ENCODE data around the gene SLC12A3.

SLC12A3 gene

GRCh38 chr16:56889206-56889605 is 24.2 kb downstream of the SLC12A3 start:
- Histone ChIP-seq H3K27me3 (replicated peaks; ENCODE audit: control insufficient read depth, insufficient read depth, low read length) (no peaks in the 10 kb centered on the region), H3K36me3 (ENCODE audit: control insufficient read depth, insufficient read depth, low read length) (no peaks in the 10 kb centered on the region), H3K4me3 (replicated peaks; ENCODE audit: low read depth, low read length) (no peak overlapping the region)
- TF ChIP-seq CTCF (IDR thresholded peaks at IDR 0.05; ENCODE audit: insufficient read depth, low read length, poor library complexity, severe bottlenecking): no peak
- DNase-seq (ENCODE audit: extremely low read depth, insufficient read length): peak; percentile 40

- H3K36me3 ChIP-seq (ENCODE audit: control insufficient read depth, insufficient read depth, low read length): no peaks in the 10 kb centered on the region
- DNase-seq (ENCODE audit: extremely low read depth, insufficient read length): no peak
- 0 out of 2 replicates have a peak, but pooled peaks cover 2% of the 10 kb centered on the region for H3K27me3 ChIP-seq (replicated peaks; ENCODE audit: control insufficient read depth, insufficient read depth, low read length)
- no peak for TF ChIP-seq CTCF (IDR thresholded peaks at IDR 0.05; ENCODE audit: insufficient read depth, low read length, poor library complexity, severe bottlenecking)
- no peak overlapping the region for H3K4me3 ChIP-seq (replicated peaks; ENCODE audit: low read depth, low read length)
Measured at GRCh38 chr16:56891685-56892084, 26.7 kb downstream of the SLC12A3 start.

GRCh38 chr16:56892705-56893104 is 27.7 kb downstream of the SLC12A3 start:
- 0 out of 2 replicates have a peak, but pooled peaks cover 2% of the 10 kb centered on the region for H3K27me3 ChIP-seq (replicated peaks; ENCODE audit: control insufficient read depth, insufficient read depth, low read length)
- no peaks in the 10 kb centered on the region for H3K36me3 ChIP-seq (ENCODE audit: control insufficient read depth, insufficient read depth, low read length)
- no peak overlapping the region for H3K4me3 ChIP-seq (replicated peaks; ENCODE audit: low read depth, low read length)
- DNase-seq (ENCODE audit: extremely low read depth, insufficient read length): no peak
- TF ChIP-seq CTCF (IDR thresholded peaks at IDR 0.05; ENCODE audit: insufficient read depth, low read length, poor library complexity, severe bottlenecking): no peak

GRCh38 chr16:56894331-56894917 is 29.4 kb downstream of the SLC12A3 start:
- H3K27me3 ChIP-seq (replicated peaks; ENCODE audit: control insufficient read depth, insufficient read depth, low read length): 0 out of 2 replicates have a peak, but pooled peaks cover 2% of the 10 kb centered on the region
- H3K4me3 ChIP-seq (replicated peaks; ENCODE audit: low read depth, low read length): no peak overlapping the region
- no peaks in the 10 kb centered on the region for H3K36me3 ChIP-seq (ENCODE audit: control insufficient read depth, insufficient read depth, low read length)
- TF ChIP-seq CTCF (IDR thresholded peaks at IDR 0.05; ENCODE audit: insufficient read depth, low read length, poor library complexity, severe bottlenecking): no peak
- no peak for DNase-seq (ENCODE audit: extremely low read depth, insufficient read length)

- no peak for TF ChIP-seq CTCF (IDR thresholded peaks at IDR 0.05; ENCODE audit: insufficient read depth, low read length, poor library complexity, severe bottlenecking)
- Histone ChIP-seq H3K27me3 (replicated peaks; ENCODE audit: control insufficient read depth, insufficient read depth, low read length) (peaks cover 2% of the 10 kb centered on the region; the same call in 1 of the 2 replicates), H3K4me3 (replicated peaks; ENCODE audit: low read depth, low read length) (no peak overlapping the region), H3K36me3 (ENCODE audit: control insufficient read depth, insufficient read depth, low read length) (no peaks in the 10 kb centered on the region)
- no peak for DNase-seq (ENCODE audit: extremely low read depth, insufficient read length)
Measured at GRCh38 chr16:56895813-56896212, 30.8 kb downstream of the SLC12A3 start.

- Histone ChIP-seq H3K4me3 (replicated peaks; ENCODE audit: low read depth, low read length) (no peak overlapping the region), H3K36me3 (ENCODE audit: control insufficient read depth, insufficient read depth, low read length) (no peaks in the 10 kb centered on the region), H3K27me3 (replicated peaks; ENCODE audit: control insufficient read depth, insufficient read depth, low read length) (peaks cover 2% of the 10 kb centered on the region; the same call in 1 of the 2 replicates)
- DNase-seq (ENCODE audit: extremely low read depth, insufficient read length): no peak
- no peak for TF ChIP-seq CTCF (IDR thresholded peaks at IDR 0.05; ENCODE audit: insufficient read depth, low read length, poor library complexity, severe bottlenecking)
Measured at GRCh38 chr16:56896244-56896643, 31.2 kb downstream of the SLC12A3 start.
